Keratinocyte (primary cell): ENCODE data around the gene SPSB4. TPM values are rescaled to one million over a fixed set of nuclear protein-coding genes. Genes with fewer than 3 reads are reported as not detected.

Experiments
- DNase-seq: peaks from one replicate; pipeline ENCODE4 v3.0.0-alpha.2; 2011; ENCODE audit warnings: low read depth, missing footprints, low spot score
- FAIRE-seq: peaks from 2 replicates; lab custom pipeline; 2011; peaks lifted over from hg19 to GRCh38; lab: Jason Lieb, UNC
- H2AFZ ChIP-seq: 2 replicates; pipeline ENCODE4 v1.6.0; 2012; ENCODE audit warnings: low read length, control low read depth, inconsistent platforms; ENCODE audit not compliant: control insufficient read depth
- H3K27ac ChIP-seq: 2 replicates; pipeline ENCODE4 v1.5.1; 2011; ENCODE audit warnings: low read length; ENCODE audit not compliant: control insufficient read depth, insufficient read depth
- H3K27me3 ChIP-seq: 3 replicates; pipeline ENCODE4 v1.6.0; 2011; ENCODE audit warnings: low read length; ENCODE audit not compliant: control insufficient read depth, insufficient read depth; ENCODE audit errors: extremely low read depth
- H3K36me3 ChIP-seq, 2 experiments: 2 replicates in 1 of 2; 3 replicates in 1 of 2; pipeline ENCODE4 v1.5.1; 2011; ENCODE audit warnings: low read length in 2 of 2, mild to moderate bottlenecking in 1 of 2; ENCODE audit not compliant: control insufficient read depth in 2 of 2, insufficient read depth in 2 of 2; ENCODE audit errors: extremely low read depth in 1 of 2
- H3K4me1 ChIP-seq: 3 replicates; pipeline ENCODE4 v1.5.1; 2011; ENCODE audit warnings: low read length; ENCODE audit not compliant: control insufficient read depth, insufficient read depth; ENCODE audit errors: extremely low read depth
- H3K4me2 ChIP-seq: 3 replicates; pipeline ENCODE4 v1.6.0; 2011; ENCODE audit warnings: low read depth, low read length; ENCODE audit not compliant: control insufficient read depth, insufficient read depth; ENCODE audit errors: extremely low read depth
- H3K4me3 ChIP-seq, 3 experiments: fragments of 200-600 bp in 1 of 3; sonication (generic) in 1 of 3; 2 replicates in 2 of 3; 3 replicates in 1 of 3; pipeline ENCODE4 v1.5.1; 2011 to 2016; ENCODE audit warnings: low read length in 3 of 3, mild to moderate bottlenecking in 3 of 3, control low read depth in 2 of 3, inconsistent platforms in 1 of 3, low read depth in 1 of 3, mixed read lengths in 1 of 3, mixed run types in 1 of 3, moderate library complexity in 1 of 3; ENCODE audit not compliant: control insufficient read depth in 2 of 3, insufficient read depth in 2 of 3; ENCODE audit errors: extremely low read depth in 1 of 3
- H3K79me2 ChIP-seq: 2 replicates; pipeline ENCODE4 v1.6.0; 2012; ENCODE audit warnings: low read length; ENCODE audit not compliant: control insufficient read depth, insufficient read depth
- H3K9ac ChIP-seq: 3 replicates; pipeline ENCODE4 v1.6.0; 2011; ENCODE audit warnings: low read length; ENCODE audit not compliant: control insufficient read depth, insufficient read depth; ENCODE audit errors: extremely low read depth
- H3K9me1 ChIP-seq: 3 replicates; pipeline ENCODE4 v1.6.0; 2011; ENCODE audit warnings: low read length; ENCODE audit not compliant: control insufficient read depth, insufficient read depth; ENCODE audit errors: extremely low read depth
- H3K9me3 ChIP-seq: 2 replicates; pipeline ENCODE4 v1.5.1; 2012; ENCODE audit warnings: low read depth, low read length; ENCODE audit not compliant: control insufficient read depth
- H4K20me1 ChIP-seq: 3 replicates; pipeline ENCODE4 v1.6.0; 2011; ENCODE audit warnings: low read length; ENCODE audit not compliant: control insufficient read depth, insufficient read depth; ENCODE audit errors: extremely low read depth
- CTCF ChIP-seq, 3 experiments: IDR thresholded peaks in 1 of 3; conservative IDR thresholded peaks in 1 of 3; optimal IDR thresholded peaks in 1 of 3; 2 replicates in 2 of 3; 3 replicates in 1 of 3; pipeline versions ENCODE3 to v1.5.1; 2011; ENCODE audit warnings: low read length in 3 of 3, mild to moderate bottlenecking in 3 of 3, moderate library complexity in 2 of 3, control low read depth in 1 of 3, inconsistent platforms in 1 of 3; ENCODE audit not compliant: insufficient read depth in 2 of 3; ENCODE audit errors: extremely low read depth in 1 of 3
- EZH2 ChIP-seq: IDR thresholded peaks from one replicate; pipeline ENCODE4 v1.6.1; 2012; ENCODE audit warnings: inconsistent platforms, mild to moderate bottlenecking, low read length, moderate library complexity
- dilution Hi-C: fragments of 300-500 bp; cut with MboI; formaldehyde crosslinking; loops from one replicate; pipeline ENCODE4 v1.7.0; 2020; ENCODE audit warnings: low sequenced_read_pairs; ENCODE audit not compliant: extremely low pct_ligation_motif_present
- polyA plus RNA-seq, 5 experiments: library from polyadenylated mRNA; depleted of rRNA in 3 of 5; stranded (reverse) in 3 of 5; stranded (forward) in 1 of 5; unstranded in 1 of 5; fragments of >200 nt; gene quantifications; 1 replicate in 1 of 5; 2 replicates in 3 of 5; 3 replicates in 1 of 5; pipeline versions ENCODE4 v1.2.1 to v1.2.3, GENCODE V29; 2011 to 2012; ENCODE audit warnings: missing spikeins in 2 of 5, low read depth in 1 of 5, low replicate concordance in 1 of 5

SPSB4 gene
- polyA plus RNA-seq, 1 donor (not counting 4 experiments of a cell fraction or from before 2014, with no cell fraction given) = not detected

- FAIRE-seq (no peak), DNase-seq (no peak)
- Histone ChIP-seq H3K9ac (no peak overlapping the region), H3K4me3 (no peak overlapping the region), H3K9me3 (no peaks in the 10 kb centered on the region), H4K20me1 (no peaks in the 10 kb centered on the region), H3K9me1 (no peaks in the 10 kb centered on the region), H3K4me2 (no peak overlapping the region), H3K36me3 (no peaks in the 10 kb centered on the region), H3K27ac (no peak overlapping the region), H3K79me2 (no peaks in the 10 kb centered on the region), H3K4me1 (no peaks in the 10 kb centered on the region), H3K27me3 (peaks cover 4% of the 10 kb centered on the region), H2AFZ (no peak overlapping the region)
- dilution Hi-C loops = no loop called here
- TF ChIP-seq EZH2 = no peak
- no peak for TF ChIP-seq CTCF (optimal IDR thresholded peaks at IDR 0.05 in 1 of 3, IDR thresholded peaks at IDR 0.05 in 1 of 3, conservative IDR thresholded peaks at IDR 0.05 in 1 of 3; ENCODE audit: extremely low read depth in 1 of 3, insufficient read depth in 2 of 3, low read length in 3 of 3)
Measured at GRCh38 chr3:141170678-141171295, 119.6 kb downstream of the SPSB4 start.

GRCh38 chr3:141174674-141175073, 123.5 kb downstream of the SPSB4 start:
- Histone ChIP-seq H3K9me3 (no peaks in the 10 kb centered on the region), H3K36me3 (no peaks in the 10 kb centered on the region), H3K9me1 (no peaks in the 10 kb centered on the region), H3K27me3 (peaks cover 4% of the 10 kb centered on the region), H2AFZ (no peak overlapping the region), H4K20me1 (no peaks in the 10 kb centered on the region), H3K79me2 (no peaks in the 10 kb centered on the region), H3K4me2 (no peak overlapping the region), H3K4me3 (no peak overlapping the region), H3K4me1 (no peaks in the 10 kb centered on the region), H3K9ac (no peak overlapping the region), H3K27ac (no peak overlapping the region)
- FAIRE-seq (no peak), DNase-seq (no peak)
- TF ChIP-seq EZH2 = no peak
- TF ChIP-seq CTCF (optimal IDR thresholded peaks at IDR 0.05 in 1 of 3, IDR thresholded peaks at IDR 0.05 in 1 of 3, conservative IDR thresholded peaks at IDR 0.05 in 1 of 3; ENCODE audit: extremely low read depth in 1 of 3, insufficient read depth in 2 of 3, low read length in 3 of 3) = no peak
- dilution Hi-C loops = no loop called here
